Astrocyte of the spinal cord (primary cell): Measurements from ENCODE around the gene EVX2.

ENCODE experiments used
- DNase-seq: peaks from one replicate; pipeline ENCODE4 v3.0.0; 2011; ENCODE audit warnings: low read depth, low spot score
- H3K4me3 ChIP-seq: 2 replicates; pipeline ENCODE4 v1.5.1; 2011; ENCODE audit warnings: low read depth, mild to moderate bottlenecking, low read length, moderate library complexity
- CTCF ChIP-seq: IDR thresholded peaks from 2 replicates; pipeline ENCODE4 v1.5.1; 2012; ENCODE audit warnings: low read depth, mild to moderate bottlenecking, low read length, inconsistent platforms
- in situ Hi-C: cut with HindIII; loops from 2 replicates; pipeline ENCODE4 v1.10.0; 2017; ENCODE audit warnings: low sequenced_read_pairs

The EVX2 gene

GRCh38 chr2:176105730-176106580, 22.2 kb upstream of the EVX2 start:
- in situ Hi-C loops = no loop called here
- no peak overlapping the region for H3K4me3 ChIP-seq
- no peak for DNase-seq
- TF ChIP-seq CTCF = no peak

- no peak overlapping the region for H3K4me3 ChIP-seq
- no peak for DNase-seq
- no peak for TF ChIP-seq CTCF
- in situ Hi-C loops = no loop called here
Measured at GRCh38 chr2:176105078-176105729, 21.4 kb upstream of the EVX2 start.

GRCh38 chr2:176104316-176105077, 20.7 kb upstream of the EVX2 start:
- no peak for TF ChIP-seq CTCF
- in situ Hi-C loops = no loop called here
- H3K4me3 ChIP-seq = no peak overlapping the region
- no peak for DNase-seq

- no peak for DNase-seq
- no peak for TF ChIP-seq CTCF
- in situ Hi-C loops = no loop called here
- no peak overlapping the region for H3K4me3 ChIP-seq
Measured at GRCh38 chr2:176103742-176104315, 20.1 kb upstream of the EVX2 start.

- H3K4me3 ChIP-seq = no peak overlapping the region
- no peak for DNase-seq
- TF ChIP-seq CTCF = no peak
- in situ Hi-C loops = no loop called here
Measured at GRCh38 chr2:176103194-176103593, 19.4 kb upstream of the EVX2 start.

GRCh38 chr2:176102309-176102866, 18.6 kb upstream of the EVX2 start:
- in situ Hi-C loops = no loop called here
- no peak overlapping the region for H3K4me3 ChIP-seq
- TF ChIP-seq CTCF = no peak
- DNase-seq = no peak
